Stimulated activated CD8-positive, alpha-beta memory T cell treated with anti-CD3 and anti-CD28 coated beads, Interleukin-4, amount 100 ng/mL, for 48 hours (primary cell): ENCODE data around the gene ACAP2.
"Not testable (repeated sequence)": the region's sequence is repeated elsewhere in the genome, so short reads cannot be mapped to it uniquely, and the experiment has no call there.

Experiments used
- DNase-seq: peaks from one replicate; pipeline ENCODE4 v3.0.0-alpha.2; 2020

ACAP2 gene

GRCh38 chr3:195384952-195385351, 57.9 kb downstream of the ACAP2 start:
- DNase-seq, result no peak

GRCh38 chr3:195372220-195372619, 70.6 kb downstream of the ACAP2 start:
- no peak for DNase-seq

DNA sequence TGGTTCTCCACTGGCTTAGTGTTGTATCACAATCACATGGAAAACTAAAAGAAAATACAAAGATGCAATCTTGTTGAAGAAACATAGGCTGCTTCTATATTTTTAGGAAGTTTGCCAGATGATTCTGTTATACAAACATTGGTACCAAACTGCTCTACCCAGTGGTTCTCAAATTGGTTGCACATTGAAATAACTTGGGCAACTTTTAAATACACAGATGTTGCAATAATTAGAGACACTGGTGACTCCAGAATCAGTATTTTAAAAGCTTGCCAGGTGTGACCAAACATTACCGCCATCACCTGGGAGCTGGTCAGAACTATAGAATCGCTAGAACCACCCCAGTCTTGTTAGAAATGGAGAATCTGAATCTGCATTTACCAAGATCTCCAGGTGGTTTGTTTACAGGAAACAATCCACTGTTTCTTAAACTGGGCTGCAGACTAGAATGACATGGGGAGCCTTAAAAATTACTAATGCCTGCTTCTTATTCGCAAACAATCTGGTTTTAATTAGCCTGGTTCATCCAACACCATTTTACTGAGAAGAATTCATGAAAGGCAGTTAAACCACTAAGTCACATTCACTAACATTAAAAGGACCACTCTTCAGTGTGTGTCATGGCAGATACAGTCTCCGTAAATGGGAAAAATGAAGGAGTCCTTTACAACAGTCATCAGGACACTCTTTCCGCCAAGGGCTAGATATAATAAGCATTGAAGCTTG, 76.5 kb downstream of the ACAP2 start:
- no peak for DNase-seq

GRCh38 chr3:195365371-195365770, 77.4 kb downstream of the ACAP2 start:
- no peak for DNase-seq

DNA sequence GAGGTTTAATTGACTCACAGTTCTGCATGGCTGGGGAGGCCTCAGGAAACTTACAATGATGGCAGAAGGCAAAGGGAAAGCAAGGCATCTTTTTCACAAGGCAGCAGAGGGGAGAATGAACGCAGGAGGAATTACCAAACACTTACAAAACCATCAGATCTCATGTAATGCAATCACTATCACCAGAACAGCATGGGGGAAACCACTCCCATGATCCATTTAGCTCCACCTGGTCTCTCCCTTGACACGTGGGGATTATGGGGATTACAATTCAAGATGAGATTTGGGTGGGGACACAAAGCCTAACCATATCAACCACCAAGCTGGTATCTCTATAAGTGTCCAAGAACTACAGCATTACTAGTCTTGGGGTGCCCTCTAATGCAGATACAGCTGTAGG, 85.0 kb downstream of the ACAP2 start:
- not testable (repeated sequence) for DNase-seq

GRCh38 chr3:195356151-195357086, 86.4 kb downstream of the ACAP2 start:
- DNase-seq, result no peak

DNA sequence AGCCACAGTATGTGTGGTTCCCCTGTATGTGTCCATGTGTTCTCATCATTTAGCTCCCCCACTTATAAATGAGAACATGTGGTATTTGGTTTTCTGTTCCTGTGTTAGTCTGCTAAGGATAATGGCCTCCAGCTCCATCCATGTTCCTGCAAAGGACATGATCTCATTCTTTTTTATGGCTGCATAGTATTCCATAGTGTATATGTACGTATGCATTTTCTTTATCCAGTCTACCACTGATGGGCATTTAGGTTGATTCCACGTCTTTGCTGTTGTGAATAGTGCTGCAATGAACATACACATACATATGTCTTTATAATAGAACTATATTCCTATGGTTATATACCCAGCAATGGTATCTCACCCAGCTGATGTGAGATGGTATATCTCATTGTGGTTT, 88.8 kb downstream of the ACAP2 start:
- DNase-seq, result not testable (repeated sequence)

GRCh38 chr3:195352895-195353488, 89.8 kb downstream of the ACAP2 start:
- DNase-seq, result no peak

DNA sequence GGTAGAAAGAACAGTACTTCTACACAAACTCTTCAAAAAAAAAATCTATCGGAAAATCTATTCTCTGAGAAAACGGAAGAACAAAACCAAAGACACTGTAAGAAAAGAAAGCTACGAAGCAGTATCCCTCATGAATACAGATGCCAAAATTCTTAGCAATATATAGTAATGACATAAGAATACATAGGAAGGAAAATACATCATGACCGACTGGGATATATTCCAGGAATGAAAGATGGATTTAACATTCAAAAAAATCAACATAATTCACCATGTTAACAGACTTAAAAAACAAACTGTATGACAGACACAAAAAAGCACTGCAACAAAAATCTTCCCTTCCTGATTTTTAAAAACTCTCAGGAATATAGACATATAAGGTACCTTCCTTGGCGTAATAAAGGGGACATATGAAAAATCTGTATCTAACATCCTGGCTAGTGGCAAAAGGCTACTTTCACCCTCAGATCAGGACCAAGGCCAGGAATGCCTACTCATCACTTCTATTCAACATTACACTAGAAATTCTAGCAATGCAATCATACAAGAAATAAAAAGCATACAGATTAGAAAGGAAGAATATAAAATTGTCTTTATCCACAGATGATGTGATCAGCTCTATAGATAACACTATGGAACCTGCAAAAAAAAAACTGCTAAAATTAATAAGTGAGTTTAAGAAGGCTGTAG, 94.2 kb downstream of the ACAP2 start:
- DNase-seq, result no peak

DNA sequence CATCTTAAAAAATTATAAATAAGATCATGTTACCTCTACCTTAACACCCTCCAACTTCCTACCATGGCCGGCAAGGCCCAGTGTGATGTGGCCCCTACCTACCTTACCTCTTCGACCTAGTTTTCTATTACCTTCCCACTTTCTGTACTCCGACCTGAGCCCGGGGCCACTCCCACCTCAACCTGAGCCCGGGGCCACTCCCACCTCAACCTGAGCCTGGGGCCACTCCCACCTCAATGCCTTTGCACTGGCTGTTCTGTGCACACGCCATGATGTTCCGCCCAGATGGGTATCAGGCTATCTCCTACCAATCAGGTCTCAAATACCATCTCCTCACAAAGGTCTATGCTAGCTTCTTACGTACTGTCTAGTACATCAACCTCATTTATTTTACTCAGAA, 105.1 kb downstream of the ACAP2 start:
- DNase-seq, result no peak

DNA sequence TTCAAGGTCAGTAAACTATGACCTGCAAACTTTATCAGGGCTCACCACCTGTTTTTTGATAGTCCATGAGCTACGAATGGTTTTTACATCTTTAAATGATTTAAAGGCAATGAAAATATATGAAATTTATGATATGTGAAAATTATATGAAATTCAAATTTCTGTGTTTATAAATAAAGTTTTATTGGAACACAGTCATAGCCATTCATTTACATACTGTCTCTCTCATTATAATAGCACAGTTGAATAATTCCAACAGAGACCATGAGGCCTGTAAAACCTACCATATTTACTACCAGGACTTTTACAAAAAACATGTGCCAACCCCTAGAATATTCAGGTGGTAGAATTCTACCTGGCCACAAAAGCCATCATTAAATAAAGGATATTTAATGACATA, 107.9 kb downstream of the ACAP2 start:
- no peak for DNase-seq

GRCh38 chr3:195319060-195319459, 123.8 kb downstream of the ACAP2 start:
- no peak for DNase-seq

- no peak for DNase-seq
Observed at GRCh38 chr3:195312714-195313113, 130.1 kb downstream of the ACAP2 start.

DNA sequence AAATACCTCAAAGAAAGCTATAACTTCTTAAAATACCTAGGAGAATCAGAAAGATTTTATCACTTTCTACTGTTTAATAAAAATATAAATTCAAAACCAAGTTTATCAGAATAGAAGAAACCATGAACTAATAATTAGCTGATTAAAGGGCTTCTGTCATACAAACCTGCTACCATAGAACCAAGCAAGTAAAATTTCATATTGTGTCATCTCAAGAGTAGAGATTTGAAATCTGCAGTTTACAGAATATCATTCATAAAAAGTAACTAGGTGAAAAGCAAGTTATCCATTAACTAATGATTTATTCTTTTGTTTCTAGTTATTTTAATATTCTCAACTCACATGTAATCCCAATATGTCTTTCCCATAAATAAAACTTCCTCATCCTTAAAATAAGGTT, 135.1 kb downstream of the ACAP2 start:
- no peak for DNase-seq

DNA sequence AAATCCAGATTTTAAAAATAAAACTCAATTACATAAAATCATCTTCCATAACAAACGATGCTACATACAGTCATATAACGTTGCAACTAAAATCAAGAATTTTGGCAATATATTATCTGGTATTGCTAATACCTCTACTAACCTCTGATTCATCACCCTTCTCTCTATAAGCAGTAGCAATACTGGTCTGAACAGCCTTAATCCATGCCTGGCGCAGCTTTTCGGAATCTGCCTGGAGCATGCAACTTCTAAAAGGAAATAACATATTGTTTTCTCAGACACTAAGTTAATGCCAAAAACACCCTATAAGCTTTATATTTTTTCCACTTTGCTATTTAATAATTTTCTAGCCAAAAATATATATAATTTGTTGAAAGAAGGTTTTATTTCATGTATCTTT, 136.5 kb downstream of the ACAP2 start:
- DNase-seq, result no peak

GRCh38 chr3:195302431-195302830, 140.4 kb downstream of the ACAP2 start:
- no peak for DNase-seq

DNA sequence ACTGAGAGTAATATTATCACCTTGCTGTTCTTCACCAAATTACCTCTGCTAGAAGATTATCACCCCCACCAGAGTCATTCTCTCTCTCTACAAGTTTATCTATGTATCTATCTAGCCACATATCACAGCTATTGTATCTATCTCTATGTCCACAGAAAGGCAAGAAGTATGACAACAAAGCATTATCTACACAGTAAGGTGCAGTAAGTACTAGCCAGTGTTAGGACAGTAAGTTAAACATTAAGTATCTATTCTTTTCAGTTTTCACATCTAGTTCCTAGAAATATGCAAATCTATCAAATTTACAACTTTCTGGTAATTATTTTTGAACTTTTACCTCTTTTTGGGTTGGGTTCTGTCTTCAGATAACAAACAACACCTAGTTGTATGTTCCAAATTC, 145.4 kb downstream of the ACAP2 start:
- no peak for DNase-seq

GRCh38 chr3:195296662-195297061, 146.2 kb downstream of the ACAP2 start:
- no peak for DNase-seq

DNA sequence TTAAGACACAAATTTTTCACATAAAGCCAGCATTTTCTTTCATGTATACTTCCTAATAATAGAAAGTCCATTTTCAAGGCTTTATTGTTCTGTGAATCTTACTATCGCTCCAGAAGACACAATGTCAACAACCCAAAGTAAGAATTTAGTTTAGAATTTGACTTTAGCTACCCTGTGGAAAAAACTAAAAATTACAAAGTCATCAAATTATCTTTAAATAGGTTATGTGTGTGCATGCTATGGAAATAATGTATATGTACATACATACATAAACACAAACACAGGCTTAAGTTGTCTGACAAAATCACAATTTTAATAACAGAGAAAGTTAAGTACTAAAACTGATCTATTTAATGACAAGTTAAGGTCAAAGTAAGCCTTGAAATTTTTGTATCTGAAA, 151.7 kb downstream of the ACAP2 start:
- DNase-seq, result no peak

DNA sequence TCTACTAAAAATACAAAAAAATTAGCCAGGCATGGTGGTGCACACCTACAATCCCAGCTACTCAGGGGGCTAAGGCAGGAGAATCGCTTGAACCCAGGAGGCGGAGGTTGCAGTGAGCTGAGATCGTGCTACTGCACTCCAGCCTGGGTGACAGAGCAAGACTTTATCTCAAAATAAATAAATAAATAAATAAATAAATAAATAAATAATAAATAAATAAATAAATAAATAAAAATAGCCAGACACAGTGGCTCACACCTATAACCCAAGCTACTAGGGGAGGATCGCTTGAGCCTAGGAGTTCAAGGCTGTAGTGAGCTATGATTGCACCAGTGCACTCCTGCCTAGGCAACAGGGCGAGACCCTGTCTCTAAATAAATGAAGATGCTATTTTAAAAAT, 152.2 kb downstream of the ACAP2 start:
- not testable (repeated sequence) for DNase-seq

DNA sequence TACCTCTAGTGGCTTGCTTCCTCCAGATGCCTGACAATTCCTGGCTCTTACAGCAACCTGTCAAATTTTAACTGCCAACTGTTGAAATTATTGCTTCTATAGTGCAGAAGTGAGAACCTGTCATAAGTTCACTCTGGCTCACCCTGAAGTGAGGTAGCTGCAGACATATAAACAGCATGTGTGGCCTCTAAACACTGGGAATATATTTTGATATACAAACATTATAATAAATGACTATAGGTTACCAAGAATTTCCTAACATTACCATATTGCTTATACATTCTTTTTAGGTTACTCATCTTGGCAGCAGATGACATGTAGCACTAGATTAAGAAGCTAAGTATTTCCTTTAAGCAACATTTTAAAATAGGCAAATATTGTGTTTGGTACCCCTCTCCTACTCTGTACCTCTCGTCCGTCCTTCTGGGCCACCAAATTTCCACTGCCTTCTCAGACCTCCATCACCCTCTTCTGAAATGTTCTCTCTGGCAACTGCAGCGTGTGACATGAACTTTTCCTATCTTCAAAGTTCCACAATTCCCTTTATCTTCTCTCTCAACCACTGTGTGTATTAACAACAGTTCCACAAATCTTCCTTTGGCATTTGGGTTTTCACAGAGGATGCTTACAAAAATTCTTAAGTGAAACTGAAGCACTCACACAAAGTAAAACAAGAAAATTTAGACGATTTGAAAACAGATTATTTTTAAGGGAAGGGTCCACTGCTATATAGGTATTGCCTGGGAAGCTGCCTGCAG, 156.5 kb downstream of the ACAP2 start:
- DNase-seq, result no peak

DNA sequence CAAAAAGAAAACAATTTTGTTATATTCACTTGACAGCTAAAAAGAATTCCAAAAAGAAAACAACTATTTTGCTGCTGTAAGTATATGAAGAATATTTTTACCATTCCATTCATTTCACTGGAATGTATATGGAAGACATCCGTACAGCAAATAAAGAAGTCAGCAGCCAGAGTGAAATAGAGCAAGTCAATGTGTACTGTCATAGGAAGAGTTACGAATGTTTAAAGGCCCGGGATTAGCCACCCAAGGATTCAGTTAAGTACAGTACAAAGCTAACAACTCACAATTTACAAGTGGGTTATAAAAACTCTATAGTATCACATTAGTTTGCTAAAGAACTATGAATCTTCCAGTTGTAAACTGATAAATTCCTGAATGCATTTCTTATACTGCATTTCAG, 157.4 kb downstream of the ACAP2 start:
- no peak for DNase-seq
